GM12873 (cell line): ENCODE data around the gene CFAP70.

Experiments
- TF ChIP-seq, protein P1 (sequence below): IDR thresholded peaks from 2 replicates; pipeline ENCODE4 v1.5.1; 2012; ENCODE audit warnings: low read depth, mild to moderate bottlenecking, moderate library complexity, low read length, control low read depth; ENCODE audit not compliant: insufficient read depth; ENCODE audit errors: missing control alignments

The CFAP70 gene

DNA sequence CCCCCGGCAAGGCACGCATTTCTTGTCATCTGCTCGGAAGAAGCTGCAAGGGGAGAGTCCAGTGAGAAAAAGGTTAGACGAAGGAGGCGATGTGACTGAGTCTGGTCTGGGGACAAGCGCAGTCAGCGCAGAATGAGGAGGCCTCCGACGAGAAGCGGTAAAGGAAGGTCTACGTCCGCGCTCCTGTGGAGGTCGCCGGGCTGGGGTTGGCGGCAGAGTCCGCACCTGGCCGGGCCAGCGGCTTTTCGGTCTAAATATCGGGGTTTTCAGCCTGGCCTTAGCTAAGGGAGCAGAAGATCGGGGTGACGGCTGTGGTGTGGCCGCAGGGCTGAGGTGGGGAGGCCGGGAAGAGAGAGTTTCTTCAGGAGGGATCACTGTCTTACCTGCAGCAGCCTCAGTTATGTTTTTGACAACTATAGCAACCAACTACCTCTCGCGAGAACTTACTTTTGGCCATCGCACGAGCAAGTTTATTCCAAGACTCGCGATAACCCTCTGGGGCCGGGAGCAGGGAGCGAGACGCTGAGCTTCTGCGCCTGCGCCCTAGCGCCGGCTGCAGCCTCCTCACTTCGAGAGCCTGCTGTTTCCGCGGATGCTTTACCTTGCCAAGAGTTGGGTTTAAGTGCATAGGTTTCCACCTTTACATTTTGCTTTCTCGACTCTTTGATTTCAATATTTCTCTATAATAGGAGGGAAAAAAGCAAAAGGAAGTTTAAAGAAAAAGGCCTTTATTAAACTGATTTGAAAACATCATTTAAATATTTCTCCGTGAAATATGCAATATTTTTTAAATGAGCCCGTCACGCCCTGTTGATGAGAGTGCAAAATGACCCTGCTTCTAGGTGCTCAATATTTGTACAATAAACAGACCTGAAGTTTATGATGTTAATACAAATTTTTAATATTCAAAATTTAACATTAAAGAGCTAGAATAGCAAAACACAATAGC lies at the start of gene CFAP70:
CFAP70 (minus strand) TSS at position 534 of the 949 bp plus-strand sequence. CDS start 4,068 bp downstream, outside the sequence.
- TF ChIP-seq, protein P1, sequence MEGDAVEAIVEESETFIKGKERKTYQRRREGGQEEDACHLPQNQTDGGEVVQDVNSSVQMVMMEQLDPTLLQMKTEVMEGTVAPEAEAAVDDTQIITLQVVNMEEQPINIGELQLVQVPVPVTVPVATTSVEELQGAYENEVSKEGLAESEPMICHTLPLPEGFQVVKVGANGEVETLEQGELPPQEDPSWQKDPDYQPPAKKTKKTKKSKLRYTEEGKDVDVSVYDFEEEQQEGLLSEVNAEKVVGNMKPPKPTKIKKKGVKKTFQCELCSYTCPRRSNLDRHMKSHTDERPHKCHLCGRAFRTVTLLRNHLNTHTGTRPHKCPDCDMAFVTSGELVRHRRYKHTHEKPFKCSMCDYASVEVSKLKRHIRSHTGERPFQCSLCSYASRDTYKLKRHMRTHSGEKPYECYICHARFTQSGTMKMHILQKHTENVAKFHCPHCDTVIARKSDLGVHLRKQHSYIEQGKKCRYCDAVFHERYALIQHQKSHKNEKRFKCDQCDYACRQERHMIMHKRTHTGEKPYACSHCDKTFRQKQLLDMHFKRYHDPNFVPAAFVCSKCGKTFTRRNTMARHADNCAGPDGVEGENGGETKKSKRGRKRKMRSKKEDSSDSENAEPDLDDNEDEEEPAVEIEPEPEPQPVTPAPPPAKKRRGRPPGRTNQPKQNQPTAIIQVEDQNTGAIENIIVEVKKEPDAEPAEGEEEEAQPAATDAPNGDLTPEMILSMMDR, result no peak

DNA sequence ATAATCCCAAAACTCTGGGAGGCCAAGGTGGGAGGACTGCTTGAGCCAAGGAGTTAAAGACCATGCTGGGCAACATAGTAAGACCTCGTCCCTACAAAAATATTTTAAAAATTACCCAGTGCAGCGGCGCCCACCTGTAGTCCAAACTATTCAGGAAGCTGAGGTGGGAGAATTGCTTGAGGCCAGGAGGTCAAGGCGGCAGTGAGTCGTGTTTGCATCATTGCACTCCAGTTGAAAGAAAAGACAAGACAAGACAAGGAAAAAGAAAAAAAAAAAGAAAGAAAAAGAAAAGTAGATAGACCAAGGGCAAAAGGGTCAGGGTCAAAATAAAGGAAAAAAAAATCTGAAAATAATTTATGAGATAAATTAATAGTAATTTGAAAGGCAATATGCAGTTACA lies 49.4 kb upstream of the CFAP70 start:
- TF ChIP-seq, protein P1, result no peak

DNA sequence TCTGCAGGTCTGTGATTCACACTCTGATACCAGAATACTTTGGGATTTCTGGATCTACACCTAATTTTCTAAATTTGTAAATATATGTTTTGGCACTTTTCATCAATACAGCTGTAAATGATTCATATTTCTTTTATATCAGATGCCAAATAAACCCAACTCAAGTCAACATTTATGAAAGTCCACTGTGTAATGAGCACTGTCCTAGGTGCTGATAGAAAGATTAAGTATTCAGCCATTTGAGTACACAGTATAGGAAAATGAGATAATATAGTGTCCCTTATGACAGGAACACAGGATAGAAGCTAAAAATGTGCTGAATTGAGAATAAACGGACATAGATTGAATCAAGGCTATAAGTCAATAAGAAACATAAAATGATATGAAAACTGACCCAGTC lies 48.8 kb upstream of the CFAP70 start:
- TF ChIP-seq, protein P1, result no peak

DNA sequence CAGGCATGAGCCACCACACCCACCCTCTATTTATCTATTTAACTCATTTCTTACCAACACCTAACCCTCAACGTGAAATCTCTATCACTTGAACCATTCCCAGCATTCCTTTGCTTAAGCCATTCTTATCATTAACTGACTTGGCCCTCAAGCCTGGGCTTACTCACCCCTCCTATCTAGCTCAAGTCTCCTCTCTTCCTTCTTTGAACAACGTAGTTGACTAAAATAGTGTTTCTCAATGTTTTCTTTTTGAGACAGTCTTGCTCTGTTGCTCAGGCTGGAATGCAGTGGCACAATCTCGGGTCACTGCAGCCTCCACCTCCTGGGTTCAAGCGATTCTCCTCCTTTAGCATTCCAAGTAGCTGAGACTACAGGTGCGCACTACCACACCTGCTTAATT lies 48.2 kb upstream of the CFAP70 start:
- TF ChIP-seq, protein P1, result no peak

DNA sequence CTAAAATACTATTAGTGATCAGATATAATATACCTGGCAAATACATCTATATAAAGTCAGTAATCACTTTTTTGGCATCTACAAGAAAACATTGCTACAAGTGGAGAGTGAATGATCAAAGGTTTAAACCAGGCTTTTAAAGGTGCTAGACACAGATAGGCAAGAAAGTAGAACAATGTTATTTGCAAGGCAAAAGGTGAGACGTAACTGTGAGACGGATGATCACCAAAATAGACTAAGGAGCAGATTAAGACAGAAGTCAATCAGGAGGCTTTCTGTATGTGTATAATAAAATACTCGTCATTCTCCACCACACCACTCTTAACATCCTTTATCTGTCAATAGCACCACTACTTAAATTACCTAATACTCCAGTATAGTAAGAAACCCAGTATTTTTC lies 46.9 kb upstream of the CFAP70 start:
- TF ChIP-seq, protein P1, result no peak

DNA sequence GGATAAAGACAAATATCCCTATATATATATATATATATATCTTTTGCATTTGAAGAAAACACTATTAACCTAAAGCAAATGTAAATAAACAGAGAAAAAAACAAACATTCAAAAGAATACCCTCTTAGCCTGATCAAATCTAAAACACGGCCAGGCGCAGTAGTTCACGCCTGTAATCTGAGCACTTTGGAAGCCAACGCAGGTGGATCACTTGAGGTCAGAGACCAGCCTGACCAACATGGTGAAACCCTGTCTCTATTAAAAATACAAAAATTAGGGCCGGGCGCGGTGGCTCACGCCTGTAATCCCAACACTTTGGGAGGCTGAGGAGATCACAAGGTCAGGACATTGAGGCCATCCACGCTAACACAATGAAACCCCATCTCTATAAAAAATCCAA lies 46.0 kb upstream of the CFAP70 start:
- TF ChIP-seq, protein P1, result no peak

DNA sequence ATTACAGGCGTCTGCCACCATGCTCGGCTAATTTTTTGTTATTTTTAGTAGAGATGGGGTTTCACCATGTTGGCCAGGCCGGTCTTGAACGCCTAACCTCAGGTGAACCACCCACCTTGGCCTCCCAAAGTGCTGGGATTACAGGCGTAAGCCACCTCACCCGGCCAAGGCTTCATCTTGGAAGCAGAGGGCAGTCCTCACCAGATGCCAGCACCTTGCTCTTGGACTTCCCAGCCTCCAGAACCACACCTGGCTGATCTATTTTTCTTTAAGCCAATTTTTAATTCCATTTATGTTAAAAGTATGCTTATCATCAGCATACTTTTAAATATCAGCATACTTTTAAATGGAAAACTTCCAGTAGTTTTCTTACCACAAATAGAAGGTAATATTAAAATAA lies 43.0 kb upstream of the CFAP70 start:
- TF ChIP-seq, protein P1, result no peak
